Neural progenitor cell (in vitro differentiated cells): ENCODE data around the gene NAALAD2. TPM values are rescaled to one million over a fixed set of nuclear protein-coding genes. Genes with fewer than 3 reads are reported as not detected.

Experiments used
- DNase-seq: peaks from one replicate; pipeline ENCODE4 v3.0.0-alpha.2; 2016; ENCODE audit warnings: low spot score
- H2AFZ ChIP-seq: fragments of 200-600 bp; sonication (generic); replicated peaks from 2 replicates; pipeline ENCODE4 v1.6.1; 2016; ENCODE audit warnings: antibody characterized with exemption
- H3F3A ChIP-seq: fragments of 200-600 bp; sonication (generic); 2 replicates; pipeline ENCODE4 v1.6.1; 2016; ENCODE audit warnings: antibody characterized with exemption, low read depth
- H3K27ac ChIP-seq: fragments of 200-600 bp; sonication (generic); 2 replicates; pipeline ENCODE4 v1.5.1; 2016; ENCODE audit warnings: mild to moderate bottlenecking
- H3K27me3 ChIP-seq: fragments of 200-600 bp; sonication (generic); 2 replicates; pipeline ENCODE4 v1.6.1; 2016; ENCODE audit warnings: mild to moderate bottlenecking, moderate library complexity
- H3K36me3 ChIP-seq: fragments of 200-600 bp; sonication (generic); 2 replicates; pipeline ENCODE4 v1.5.1; 2016
- H3K4me1 ChIP-seq: fragments of 200-600 bp; sonication (generic); 2 replicates; pipeline ENCODE4 v1.6.1; 2016; ENCODE audit warnings: mixed run types
- H3K4me2 ChIP-seq: fragments of 200-600 bp; sonication (generic); 2 replicates; pipeline ENCODE4 v1.6.1; 2016
- H3K4me3 ChIP-seq: fragments of 200-600 bp; sonication (generic); 2 replicates; pipeline ENCODE4 v1.5.1; 2016
- H3K79me2 ChIP-seq: fragments of 200-600 bp; sonication (generic); 2 replicates; pipeline ENCODE4 v1.6.1; 2016; ENCODE audit warnings: low read depth
- H3K9ac ChIP-seq: fragments of 200-600 bp; sonication (generic); 2 replicates; pipeline ENCODE4 v1.6.1; 2016
- H3K9me3 ChIP-seq: fragments of 200-600 bp; sonication (generic); 2 replicates; pipeline ENCODE4 v1.5.1; 2016; ENCODE audit warnings: low read depth
- H4K20me1 ChIP-seq: fragments of 200-600 bp; sonication (generic); 2 replicates; pipeline ENCODE4 v1.6.1; 2016; ENCODE audit warnings: low read depth
- H3K27ac Mint-ChIP-seq: 3 replicates; pipeline ENCODE4 v1.8.0; 2021; ENCODE audit warnings: mixed read lengths
- H3K27me3 Mint-ChIP-seq: 2 replicates; pipeline ENCODE4 v1.8.0; 2022; ENCODE audit warnings: low read depth, mild to moderate bottlenecking, inconsistent platforms, moderate library complexity, mixed read lengths; ENCODE audit not compliant: insufficient read depth
- H3K36me3 Mint-ChIP-seq: 3 replicates; pipeline ENCODE4 v1.8.0; 2021; ENCODE audit warnings: mixed read lengths
- H3K4me1 Mint-ChIP-seq: 3 replicates; pipeline ENCODE4 v1.8.0; 2021; ENCODE audit warnings: mixed read lengths
- H3K4me3 Mint-ChIP-seq: 3 replicates; pipeline ENCODE4 v1.8.0; 2021; ENCODE audit warnings: mild to moderate bottlenecking, moderate library complexity, mixed read lengths
- H3K9me3 Mint-ChIP-seq: 3 replicates; pipeline ENCODE4 v1.8.0; 2020; ENCODE audit warnings: mixed read lengths
- CTCF ChIP-seq: fragments of 200-600 bp; sonication (generic); IDR thresholded peaks from 2 replicates; pipeline ENCODE4 v1.5.1; 2017; ENCODE audit warnings: antibody characterized with exemption, mild to moderate bottlenecking
- EZH2 ChIP-seq: fragments of 200-600 bp; sonication (generic); IDR thresholded peaks from 2 replicates; pipeline ENCODE4 v1.6.1; 2017; ENCODE audit warnings: antibody characterized with exemption, mild to moderate bottlenecking, moderate library complexity
- EZH2phosphoT487 ChIP-seq: fragments of 200-600 bp; sonication (generic); IDR thresholded peaks from 2 replicates; pipeline ENCODE4 v1.6.1; 2017; ENCODE audit warnings: antibody characterized with exemption
- total RNA-seq: library from RNA; depleted of rRNA; stranded (reverse); fragments of >200 nt; gene quantifications from 2 replicates; pipeline ENCODE4 v1.2.3, GENCODE V29; 2015; ENCODE audit warnings: low replicate concordance

Gene NAALAD2
- total RNA-seq, 1 donor from 2014 or later = 67.1 TPM

- no peaks in the 10 kb centered on the region for H3K9me3 ChIP-seq
- H3K4me2 ChIP-seq = no peak overlapping the region
- H3K27me3 ChIP-seq = no peaks in the 10 kb centered on the region
- Mint-ChIP-seq H3K27me3 (no peaks in the 10 kb centered on the region), H3K4me1 (no peaks in the 10 kb centered on the region), H3K27ac (no peak overlapping the region), H3K9me3 (no peaks in the 10 kb centered on the region), H3K36me3 (peaks cover 23% of the 10 kb centered on the region), H3K4me3 (no peak overlapping the region)
- H3K27ac ChIP-seq = no peak overlapping the region
- peaks cover 13% of the 10 kb centered on the region for H4K20me1 ChIP-seq
- no peak overlapping the region for H3K9ac ChIP-seq
- H3F3A ChIP-seq = peaks cover 3% of the 10 kb centered on the region
- H3K4me1 ChIP-seq = peaks cover 5% of the 10 kb centered on the region
- H3K79me2 ChIP-seq = peaks cover 72% of the 10 kb centered on the region
- H2AFZ ChIP-seq = no peak overlapping the region
- H3K36me3 ChIP-seq = peaks cover 34% of the 10 kb centered on the region
- no peak overlapping the region for H3K4me3 ChIP-seq
- TF ChIP-seq EZH2 (no peak), EZH2phosphoT487 (no peak), CTCF (no peak)
- no peak for DNase-seq
These were observed 78.9 kb downstream of the NAALAD2 start for GRCh38 chr11:90213322-90213721.

GRCh38 chr11:90216611-90217010, 82.1 kb downstream of the NAALAD2 start:
- Histone ChIP-seq H3F3A (no peaks in the 10 kb centered on the region), H3K4me1 (peaks cover 15% of the 10 kb centered on the region), H2AFZ (no peak overlapping the region), H3K4me2 (no peak overlapping the region), H3K4me3 (no peak overlapping the region), H4K20me1 (peaks cover 40% of the 10 kb centered on the region), H3K27me3 (no peaks in the 10 kb centered on the region), H3K27ac (no peak overlapping the region), H3K36me3 (peaks cover 17% of the 10 kb centered on the region), H3K79me2 (peaks cover 100% of the 10 kb centered on the region), H3K9ac (no peak overlapping the region), H3K9me3 (no peaks in the 10 kb centered on the region)
- no peak overlapping the region for H3K4me3 Mint-ChIP-seq
- H3K9me3 Mint-ChIP-seq = no peaks in the 10 kb centered on the region
- DNase-seq = no peak
- TF ChIP-seq CTCF (no peak), EZH2 (no peak), EZH2phosphoT487 (no peak)
- H3K27me3 Mint-ChIP-seq = no peaks in the 10 kb centered on the region
- H3K36me3 Mint-ChIP-seq = peaks cover 23% of the 10 kb centered on the region
- peaks cover 12% of the 10 kb centered on the region for H3K4me1 Mint-ChIP-seq
- no peak overlapping the region for H3K27ac Mint-ChIP-seq

GRCh38 chr11:90218606-90219005, 84.1 kb downstream of the NAALAD2 start:
- Histone ChIP-seq H3K4me3 (no peak overlapping the region), H3K36me3 (peaks cover 12% of the 10 kb centered on the region), H3K9me3 (no peaks in the 10 kb centered on the region), H4K20me1 (peaks cover 49% of the 10 kb centered on the region), H2AFZ (no peak overlapping the region), H3K4me1 (peaks cover 17% of the 10 kb centered on the region), H3K4me2 (peak overlapping the region; percentile 14), H3K27me3 (no peaks in the 10 kb centered on the region), H3F3A (no peaks in the 10 kb centered on the region), H3K79me2 (peaks cover 100% of the 10 kb centered on the region), H3K9ac (no peak overlapping the region), H3K27ac (no peak overlapping the region)
- peaks cover 15% of the 10 kb centered on the region for H3K36me3 Mint-ChIP-seq
- TF ChIP-seq EZH2phosphoT487 (no peak), EZH2 (no peak), CTCF (no peak)
- H3K27me3 Mint-ChIP-seq = no peaks in the 10 kb centered on the region
- H3K27ac Mint-ChIP-seq = no peak overlapping the region
- H3K4me3 Mint-ChIP-seq = no peak overlapping the region
- H3K9me3 Mint-ChIP-seq = no peaks in the 10 kb centered on the region
- peak; percentile 55 for DNase-seq
- peaks cover 22% of the 10 kb centered on the region for H3K4me1 Mint-ChIP-seq
